Renal cortex interstitium (tissue), 11 donors: ENCODE measurements around the gene EFS. TPM values are rescaled to one million over a fixed set of nuclear protein-coding genes. Genes with fewer than 3 reads are reported as not detected.

Source experiments
- DNase-seq, 11 donors: peaks; one replicate each; pipeline ENCODE4 v3.0.0-alpha.2; 2013; ENCODE audit warnings: low read depth in 9 of 11, low spot score in 4 of 11; ENCODE audit errors: extremely low read depth in 1 of 11
- polyA plus RNA-seq, 3 donors: library from polyadenylated mRNA; unstranded; fragments of 120-200 nt; gene quantifications; one replicate each; pipeline ENCODE4 v1.2.1, GENCODE V29; 2013; ENCODE audit not compliant: insufficient read length in 3 of 3

Gene EFS
- polyA plus RNA-seq, 3 donors = 33.1 to 51.2 (median 46.6) TPM

GRCh38 chr14:23322568-23323517 lies 42.1 kb downstream of the EFS start:
- DNase-seq = no peak

GRCh38 chr14:23321572-23322547 lies 43.1 kb downstream of the EFS start:
- DNase-seq = peak in 4 of 11 donors; percentile 17 to 42 (median 26)

- DNase-seq = peak; percentile 99 to 100 (median 100)
These were observed 44.1 kb downstream of the EFS start, which contains the start of gene PABPN1 for GRCh38 chr14:23320584-23321571. TSS of gene PABPN1 (plus strand) at chr14:23321457. CDS start at chr14:23321470, 13 bp downstream.

- DNase-seq = no peak
These were observed 45.0 kb downstream of the EFS start for GRCh38 chr14:23319746-23320583.

- no peak for DNase-seq
These were observed 48.7 kb downstream of the EFS start for GRCh38 chr14:23316300-23316699.

- DNase-seq = no peak
These were observed 54.4 kb downstream of the EFS start for GRCh38 chr14:23310546-23310945.

GRCh38 chr14:23308721-23309445 lies 56.1 kb downstream of the EFS start:
- DNase-seq = no peak

- DNase-seq = no peak
These were observed 57.0 kb downstream of the EFS start for GRCh38 chr14:23307687-23308644.

GRCh38 chr14:23307146-23307530 lies 57.8 kb downstream of the EFS start:
- no peak for DNase-seq

GRCh38 chr14:23306412-23307145 lies 58.4 kb downstream of the EFS start, which contains the start of gene BCL2L2:
TSS of gene BCL2L2 (plus strand) at chr14:23306833. CDS start at chr14:23307768, 935 bp downstream.
- peak in 10 of 11 donors; percentile 82 to 91 (median 89) for DNase-seq

Other genes with a start within 250 kb of the EFS start
- gene CEBPE, start 245.9 kb downstream of the EFS start, polyA plus RNA-seq = under 1 TPM; 0.15 to 0.22 (median 0.16) TPM
- 100 to 1,000 TPM in 1 of 3 donors, 10 to 100 TPM in 2; 75.9 to 120 (median 82.9) TPM for gene SLC7A8, start 181.5 kb downstream of the EFS start, polyA plus RNA-seq
- gene RNF212B, start 127.2 kb downstream of the EFS start, polyA plus RNA-seq = 1 to 10 TPM; 1.0 to 1.8 (median 1.1) TPM
- 10 to 100 TPM; 27.8 to 29.8 (median 27.9) TPM for gene HOMEZ, start 79.0 kb downstream of the EFS start, polyA plus RNA-seq
- gene PPP1R3E, start 62.3 kb downstream of the EFS start, polyA plus RNA-seq = 10 to 100 TPM; 23.1 to 37.8 (median 28.2) TPM
- 10 to 100 TPM; 41.3 to 49.8 (median 41.7) TPM for gene BCL2L2, start 58.3 kb downstream of the EFS start, polyA plus RNA-seq
- 100 to 1,000 TPM; 274 to 348 (median 280) TPM for gene PABPN1, start 43.7 kb downstream of the EFS start, polyA plus RNA-seq
- gene SLC22A17, start 12.3 kb downstream of the EFS start, polyA plus RNA-seq = 10 to 100 TPM; 50.0 to 79.3 (median 58.6) TPM
- gene IL25, start 7.6 kb upstream of the EFS start, polyA plus RNA-seq = not detected
- gene CMTM5, start 11.9 kb upstream of the EFS start, polyA plus RNA-seq = 1 to 10 TPM; 1.5 to 2.8 (median 2.3) TPM
- gene MYH6, start 43.1 kb upstream of the EFS start, polyA plus RNA-seq = under 1 TPM; 0.11 to 0.23 (median 0.20) TPM
- under 1 TPM; 0.19 to 0.53 (median 0.35) TPM for gene MYH7, start 70.5 kb upstream of the EFS start, polyA plus RNA-seq
- gene NGDN, start 104.5 kb upstream of the EFS start, polyA plus RNA-seq = 10 to 100 TPM; 60.8 to 69.8 (median 63.8) TPM
- 10 to 100 TPM in 1 of 3 donors, 1 to 10 TPM in 2; 7.4 to 10.1 (median 7.8) TPM for gene ZFHX2, start 186.6 kb upstream of the EFS start, polyA plus RNA-seq
- 10 to 100 TPM; 16.1 to 19.2 (median 18.1) TPM for gene THTPA, start 191.1 kb upstream of the EFS start, polyA plus RNA-seq
- 100 to 1,000 TPM in 1 of 3 donors, 10 to 100 TPM in 2; 66.5 to 121 (median 75.3) TPM for gene AP1G2, start 202.6 kb upstream of the EFS start, polyA plus RNA-seq
- gene JPH4, start 213.6 kb upstream of the EFS start, polyA plus RNA-seq = 10 to 100 TPM; 10.7 to 14.1 (median 11.6) TPM